GM19099 (cell line): ENCODE measurements around the gene HPSE.

ENCODE experiments used
- POLR2A ChIP-seq: IDR thresholded peaks from 3 replicates; pipeline ENCODE4 v1.6.1; 2011; ENCODE audit warnings: low read depth; ENCODE audit not compliant: insufficient read length; ENCODE audit errors: extremely low read depth

Gene HPSE

DNA sequence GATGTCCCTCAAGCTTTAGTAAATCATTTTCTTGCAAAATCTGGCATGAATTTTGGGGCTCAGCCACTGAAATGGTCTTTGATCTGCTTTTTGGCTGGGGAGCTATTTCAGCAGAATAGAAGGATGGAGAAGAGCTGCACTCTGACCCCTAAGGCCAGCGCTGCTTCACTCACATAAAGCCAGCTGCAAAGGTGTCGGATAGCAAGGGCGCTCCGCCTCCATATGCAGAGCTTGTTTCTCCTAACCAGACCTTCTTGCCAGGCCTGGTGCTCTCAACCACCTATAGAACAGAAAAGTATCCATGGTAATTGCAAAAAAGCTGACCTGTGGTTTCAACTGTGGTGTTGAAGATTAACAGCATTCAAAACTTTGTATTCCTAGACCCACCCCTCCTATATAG, 26.0 kb downstream of the HPSE start:
- no peak for TF ChIP-seq POLR2A

DNA sequence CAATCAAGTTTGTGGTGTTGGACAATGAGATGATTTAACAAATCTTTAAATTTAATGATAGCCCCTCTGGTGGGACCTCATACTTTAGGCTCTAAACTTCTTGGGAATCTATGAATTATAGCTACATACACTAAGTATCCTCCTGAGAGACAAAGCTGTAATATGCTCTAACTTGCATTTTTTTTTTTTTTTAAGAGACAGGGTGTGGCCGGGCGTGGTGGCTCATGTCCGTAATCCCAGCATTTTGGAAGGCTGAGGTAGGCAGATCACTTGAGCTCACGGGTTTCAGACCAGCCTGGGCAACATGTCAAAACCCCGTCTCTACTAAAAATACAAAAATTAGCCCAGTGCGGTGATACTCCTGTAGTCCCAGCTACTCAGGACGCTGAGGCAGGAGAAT, 26.7 kb downstream of the HPSE start:
- no peak for TF ChIP-seq POLR2A

DNA sequence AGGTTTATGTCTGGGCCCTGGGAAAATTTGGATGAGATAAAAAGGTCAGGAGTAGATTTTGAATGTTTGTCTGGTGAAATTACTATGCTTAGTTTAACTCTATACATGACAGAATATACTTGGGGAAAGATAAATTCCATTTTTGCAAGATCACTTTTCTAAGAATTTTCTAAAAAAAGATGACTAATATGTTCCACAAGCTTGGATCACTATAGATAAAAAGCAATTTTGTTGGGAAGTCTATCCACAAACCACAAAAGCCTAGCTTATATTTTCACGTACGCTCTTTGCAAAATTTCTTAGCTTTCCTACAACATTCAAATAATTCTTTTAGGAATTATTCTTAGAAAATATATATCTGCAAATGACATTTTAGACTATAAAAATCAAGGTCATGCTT, 29.5 kb downstream of the HPSE start:
- TF ChIP-seq POLR2A, result no peak

DNA sequence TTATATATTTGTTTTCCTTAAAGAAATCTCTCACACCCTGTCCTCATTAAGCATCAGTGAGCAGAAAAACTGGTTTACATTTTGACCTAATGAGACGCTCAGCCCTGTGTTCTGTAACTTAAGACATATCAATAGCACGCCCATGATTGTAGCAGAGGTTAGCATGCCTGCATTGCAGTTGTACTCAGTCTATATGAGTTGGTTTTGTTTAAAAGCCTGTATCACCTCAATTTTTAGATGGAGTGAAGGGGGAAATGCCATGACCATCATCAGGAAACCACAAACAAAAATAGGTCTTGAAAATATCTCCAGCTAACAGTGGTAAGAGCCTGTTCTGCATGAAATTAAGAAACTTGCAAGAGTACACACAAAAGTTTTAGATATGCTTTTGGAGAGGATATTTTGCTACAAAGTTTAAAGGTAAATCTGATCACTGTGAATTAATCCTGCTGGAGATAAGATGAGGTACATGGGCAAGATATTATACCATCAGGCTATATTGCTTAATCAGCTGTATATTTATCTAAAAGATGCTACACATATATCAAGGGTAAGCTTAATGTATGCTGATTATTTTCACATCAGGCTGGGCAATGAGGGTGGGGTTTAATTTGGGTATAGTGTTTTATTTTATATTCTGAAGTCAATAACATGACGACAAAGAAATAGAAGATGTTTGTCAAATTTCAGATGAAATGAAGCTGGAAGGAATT, 36.9 kb downstream of the HPSE start:
- no peak for TF ChIP-seq POLR2A

DNA sequence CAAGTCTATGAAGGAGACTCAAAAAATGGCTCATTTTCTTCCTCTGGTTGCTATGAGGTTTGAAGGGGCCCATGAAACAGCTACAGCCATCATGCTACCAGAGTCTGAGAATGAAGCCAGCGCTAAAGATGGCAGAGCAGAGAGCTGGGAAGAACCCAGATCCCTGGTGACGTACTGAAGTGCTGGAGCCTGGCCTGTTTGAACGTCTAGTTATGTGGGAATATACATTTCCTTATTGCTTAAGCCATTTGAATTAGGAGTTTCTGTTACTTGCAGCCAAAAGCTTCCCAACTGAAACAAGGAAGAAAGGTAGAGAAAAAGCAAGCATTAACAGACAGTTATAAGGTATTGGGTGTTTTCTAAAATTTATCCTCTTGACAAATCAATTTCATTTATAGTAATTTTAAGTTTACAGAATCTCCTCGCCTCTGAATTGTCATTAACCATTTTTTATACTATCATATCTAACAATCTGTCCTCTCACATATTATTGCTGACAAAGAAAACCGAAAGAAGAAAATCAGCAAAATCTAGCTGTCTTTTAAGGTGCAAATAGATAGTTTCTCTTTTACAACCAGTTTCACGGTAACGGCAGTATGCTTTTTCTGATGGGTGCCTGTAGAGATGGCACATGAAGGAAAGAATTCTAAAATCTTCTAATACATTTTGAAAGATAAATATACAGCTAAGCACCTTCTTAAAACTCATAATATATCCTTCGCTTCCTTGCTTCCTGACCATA, 41.2 kb downstream of the HPSE start:
- TF ChIP-seq POLR2A, result no peak

DNA sequence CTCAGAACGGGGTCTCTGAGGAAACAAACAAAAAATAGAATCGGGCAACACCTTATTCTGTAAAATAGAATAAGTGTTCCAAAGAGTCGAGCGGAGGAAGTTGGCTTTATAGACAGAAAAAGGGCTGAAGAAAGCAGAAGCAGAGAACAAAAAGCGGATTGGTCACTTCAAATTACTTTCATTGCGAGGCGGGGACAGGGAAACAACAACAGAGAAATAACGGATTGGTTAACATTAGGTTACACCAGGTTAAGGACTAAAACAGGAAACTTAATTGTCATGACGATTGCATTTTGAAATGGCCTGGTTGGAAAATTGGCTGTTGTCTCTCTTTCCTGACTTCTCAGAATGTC, 49.6 kb downstream of the HPSE start:
- TF ChIP-seq POLR2A, result no peak

DNA sequence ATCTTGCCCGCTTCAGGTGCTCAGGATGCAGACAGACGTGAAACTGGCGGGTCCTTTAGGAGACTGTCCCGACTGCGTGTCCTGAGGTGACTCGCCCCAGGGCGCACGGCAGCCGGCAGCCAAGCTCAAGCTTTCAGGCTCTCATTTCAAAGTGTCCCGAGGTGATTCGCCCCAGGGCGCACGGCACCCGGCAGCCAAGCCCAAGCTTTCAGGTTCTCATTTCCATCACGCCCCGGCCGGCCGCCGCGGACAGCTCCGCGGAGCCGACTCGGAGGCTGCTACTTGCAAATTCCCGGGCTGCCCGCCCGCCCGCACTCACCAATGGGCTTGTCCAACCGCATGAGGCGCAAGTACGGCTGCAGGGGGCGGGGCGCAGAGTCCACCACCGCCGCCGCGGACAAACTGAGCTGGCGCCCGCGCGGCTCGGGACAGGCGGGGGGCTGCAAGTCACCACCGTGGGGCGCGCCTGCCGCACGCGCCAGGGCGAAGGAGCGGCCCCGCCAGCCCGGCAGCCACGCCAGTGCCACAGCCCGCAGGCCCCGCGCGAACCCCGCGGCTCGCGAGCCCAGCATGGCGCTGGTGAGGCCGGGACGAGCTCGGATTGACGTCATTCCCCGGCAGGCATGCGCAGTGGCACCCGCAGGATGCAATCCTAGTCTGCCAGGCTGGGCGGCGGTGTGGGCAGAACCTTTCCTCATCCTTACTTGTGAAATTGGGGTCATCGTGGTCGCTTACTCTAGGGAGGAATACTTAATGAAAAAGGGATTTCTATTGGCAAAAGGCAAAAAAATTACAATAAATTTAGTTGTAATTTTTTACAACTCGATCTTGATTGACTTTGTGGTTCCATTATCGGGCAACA, 50.2 kb downstream of the HPSE start, which contains the start of gene COQ2:
Gene COQ2, minus strand, starts transcription at position 606 of the 862 bp plus-strand sequence. Its CDS starts 34 bp downstream, at position 572.
- TF ChIP-seq POLR2A, result peak; percentile 84

DNA sequence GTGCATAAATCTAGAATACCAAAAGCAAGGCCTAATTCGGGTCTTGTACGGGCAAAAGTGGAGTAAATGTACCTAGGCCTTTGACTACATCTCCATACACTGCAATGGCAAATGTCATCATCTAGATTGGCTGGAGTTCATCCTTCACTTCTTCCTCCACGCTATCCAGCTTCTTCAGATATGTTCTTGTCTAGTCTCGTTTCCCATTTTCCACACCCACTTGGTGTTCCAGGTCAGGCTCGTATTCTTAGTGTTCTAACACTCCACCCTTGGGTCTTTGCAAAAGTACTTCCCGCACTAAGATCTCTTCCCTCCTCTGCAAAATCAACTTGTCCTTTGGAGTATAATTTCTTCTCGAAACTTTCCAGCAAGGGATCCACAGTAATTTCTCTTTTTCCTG, 51.5 kb downstream of the HPSE start:
- no peak for TF ChIP-seq POLR2A

DNA sequence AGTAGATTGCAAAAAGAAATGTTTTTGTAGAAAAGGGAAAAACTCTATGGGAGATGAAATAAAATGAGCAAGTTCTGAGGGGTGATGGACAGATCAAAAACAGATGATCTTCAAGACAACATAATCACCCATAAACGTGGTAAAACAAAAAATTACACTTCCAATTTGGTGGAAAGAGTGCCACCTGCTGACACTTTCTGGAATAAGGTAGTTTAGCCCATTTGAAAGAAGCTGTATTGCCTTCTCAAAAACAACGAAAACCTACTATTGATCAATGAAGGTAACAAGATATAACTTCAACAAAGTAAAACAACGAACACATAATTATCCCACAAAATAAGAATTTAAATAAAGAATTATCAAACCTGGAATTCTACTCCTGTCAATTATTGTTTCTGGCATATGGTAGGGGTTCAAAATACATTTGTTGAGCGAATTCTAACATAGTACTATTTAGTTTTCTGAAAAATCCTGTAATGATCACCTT, 52.6 kb downstream of the HPSE start:
- TF ChIP-seq POLR2A, result no peak

DNA sequence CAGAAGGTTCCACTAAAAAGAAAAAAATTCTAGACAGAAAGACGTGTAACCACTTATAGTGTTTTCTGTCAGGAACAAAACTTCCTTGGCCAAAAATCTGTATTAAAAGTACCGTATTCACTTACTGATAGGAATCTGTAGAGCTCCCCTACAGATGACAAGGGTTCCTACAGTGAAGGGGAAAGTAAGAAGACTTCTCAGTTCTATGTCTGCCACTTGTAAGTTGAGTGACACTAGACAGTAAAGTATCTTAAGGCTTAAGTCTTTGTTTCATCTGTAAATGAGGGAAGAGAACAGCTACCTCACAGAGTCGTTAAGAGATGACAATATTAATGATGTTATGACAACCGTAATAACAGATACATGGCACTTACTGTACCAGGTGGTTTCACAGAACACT, 53.3 kb downstream of the HPSE start:
- no peak for TF ChIP-seq POLR2A

DNA sequence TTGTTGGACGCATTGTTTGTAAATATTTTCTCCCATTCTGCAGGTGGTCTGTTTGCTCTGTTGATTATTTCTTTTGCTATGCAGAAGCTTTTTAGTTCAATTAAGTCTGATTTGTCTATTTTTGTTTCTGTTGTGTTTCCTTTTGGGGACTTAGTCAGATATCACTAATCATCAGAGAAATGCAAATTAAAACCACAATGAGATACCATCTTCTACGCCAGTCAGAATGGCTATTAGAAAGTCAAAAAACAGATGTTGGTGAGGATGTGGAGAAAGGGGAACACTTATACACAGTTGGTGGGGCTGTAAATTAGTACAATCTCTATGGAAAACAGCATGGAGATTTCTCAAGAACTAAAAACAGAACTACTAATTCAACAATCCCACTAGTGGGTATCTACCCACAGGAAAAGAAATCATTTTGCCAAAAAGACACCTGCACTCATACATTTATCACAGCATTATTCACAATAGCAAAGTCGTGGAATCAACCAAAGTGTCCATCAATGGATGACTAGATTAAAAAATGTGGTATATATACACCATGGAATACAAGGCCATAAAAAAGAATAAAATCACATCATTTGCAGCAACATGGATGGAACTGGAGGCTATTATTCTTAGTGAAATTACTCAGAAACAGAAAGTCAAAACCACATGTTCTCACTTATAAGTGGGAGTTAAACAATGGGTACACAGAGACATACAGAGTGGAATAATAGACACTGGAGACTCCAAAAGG, 58.2 kb downstream of the HPSE start:
- TF ChIP-seq POLR2A, result no peak

DNA sequence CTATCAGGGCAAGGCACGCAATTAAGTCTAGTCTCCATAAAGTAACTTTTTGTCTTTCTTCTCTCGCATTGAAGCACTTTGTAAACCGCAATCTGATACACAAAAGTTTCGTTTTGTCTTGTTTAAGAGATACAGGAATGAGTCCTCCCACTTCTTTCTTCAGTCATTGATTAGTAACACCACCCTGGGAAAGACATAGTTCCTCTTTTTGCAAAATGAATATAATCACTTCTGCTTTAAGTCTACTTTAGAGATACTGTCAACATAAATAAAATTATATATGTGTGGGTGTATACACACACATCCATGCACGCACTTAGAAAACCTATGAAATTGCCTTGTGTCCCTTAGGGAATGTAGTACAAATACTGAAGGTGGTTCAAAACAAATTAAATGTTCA, 61.7 kb downstream of the HPSE start:
- no peak for TF ChIP-seq POLR2A

DNA sequence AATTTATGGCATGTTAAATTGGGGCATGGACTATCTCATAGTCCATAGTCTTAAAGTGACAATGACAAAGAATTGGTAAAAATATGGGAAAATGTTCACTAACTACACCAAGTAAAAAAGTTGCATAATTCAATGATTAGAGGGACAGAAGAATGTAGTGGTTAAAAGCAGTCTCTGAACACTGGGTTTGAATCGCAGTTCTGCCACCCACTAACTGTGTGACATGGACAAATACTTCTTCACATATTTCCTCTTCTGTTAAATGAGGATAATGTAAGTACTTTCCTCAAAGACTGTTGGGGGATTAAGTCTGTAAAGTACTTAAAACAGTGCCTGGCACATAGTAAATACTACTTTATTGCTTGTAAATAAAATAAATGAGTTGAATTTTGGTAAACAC, 65.4 kb downstream of the HPSE start:
- no peak for TF ChIP-seq POLR2A

DNA sequence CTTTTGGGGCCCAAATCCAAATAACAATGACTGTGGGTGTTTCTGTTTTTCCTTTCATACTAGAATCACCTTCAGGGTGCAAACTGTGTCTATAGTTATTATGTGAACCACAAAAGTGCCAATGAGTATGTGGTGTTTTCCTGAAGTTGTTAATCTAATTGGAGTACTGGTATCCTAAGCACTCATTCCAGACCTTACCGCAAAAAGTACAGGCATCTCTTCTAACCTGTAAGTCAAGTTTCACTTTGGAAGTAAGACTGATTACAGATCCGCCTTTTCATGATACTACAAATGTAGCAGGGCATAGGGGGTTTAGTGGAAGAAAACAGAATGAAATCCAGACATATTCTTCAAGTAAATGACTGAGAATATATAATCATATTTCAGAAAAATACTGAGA, 66.2 kb downstream of the HPSE start:
- no peak for TF ChIP-seq POLR2A
